K562 (cell line): ENCODE results near the gene ZRANB1. TPM values are rescaled to one million over a fixed set of nuclear protein-coding genes. Genes with fewer than 3 reads are reported as not detected.

Source experiments
- ATAC-seq: fragments of 200-7000 bp; cut with Tn5 transposase; 3 replicates; pipeline ENCODE4 v1.9.1; 2020; ENCODE audit warnings: moderate library complexity
- BruUV-seq: library from RNA; stranded (reverse); fragments of 400-500 nt; replicated peaks from 2 replicates; lab custom pipeline; 2021; lab: Mats Ljungman, UMichigan
- CTCF ChIA-PET: fragments of 300-600 bp; formaldehyde crosslinking; extraction: SDS; loops from one replicate; lab custom pipeline; 2021; ENCODE audit warnings: low intra/inter-chr PET ratio; lab: Yijun Ruan, JAX
- POLR2A ChIA-PET: fragments of 300-600, 350-650 bp; sonication (Branson Sonifier 250); formaldehyde crosslinking; extraction: SDS; loops from one replicate; lab custom pipeline; 2021; ENCODE audit warnings: antibody characterized with exemption, inconsistent platforms; lab: Yijun Ruan, JAX
- DNase-seq, 4 experiments: peaks; one replicate each; pipeline versions ENCODE4 v3.0.0 to v3.0.0-alpha.2; 2011 to 2018; ENCODE audit warnings: low spot score in 3 of 4, mixed read lengths in 3 of 4; ENCODE audit errors: extremely low read depth in 1 of 4
- FAIRE-seq: peaks from 2 replicates; lab custom pipeline; 2011; peaks lifted over from hg19 to GRCh38; lab: Jason Lieb, UNC
- H2AFZ ChIP-seq: 2 replicates; pipeline ENCODE4 v1.6.0; 2011; ENCODE audit warnings: low read depth, low read length, control low read depth, inconsistent platforms
- H3K27ac ChIP-seq: fragments of 200-600 bp; 3 replicates; pipeline ENCODE4 v1.8.0; 2011; ENCODE audit warnings: low read depth, mild to moderate bottlenecking, control low read depth, inconsistent platforms, low read length, moderate library complexity, mixed read lengths; ENCODE audit errors: extremely low read depth
- H3K27me3 ChIP-seq, 2 experiments: fragments of 300-600 bp in 1 of 2; 2 replicates in 1 of 2; 3 replicates in 1 of 2; pipeline versions ENCODE4 v1.6.0 to v1.8.0; 2011; ENCODE audit warnings: inconsistent platforms in 2 of 2, low read length in 2 of 2, mild to moderate bottlenecking in 1 of 2, mixed read lengths in 1 of 2, moderate library complexity in 1 of 2; ENCODE audit not compliant: control insufficient read depth in 2 of 2, insufficient read depth in 2 of 2
- H3K36me3 ChIP-seq: fragments of 300-600 bp; 3 replicates; pipeline ENCODE4 v1.8.0; 2011; ENCODE audit warnings: mild to moderate bottlenecking, low read length, inconsistent platforms; ENCODE audit not compliant: control insufficient read depth, insufficient read depth
- H3K4me1 ChIP-seq, 2 experiments: fragments of 200-600 bp in 1 of 2; replicated peaks in 1 of 2; 2 replicates in 1 of 2; 3 replicates in 1 of 2; pipeline versions ENCODE4 v1.5.1 to v1.8.0; 2011; ENCODE audit warnings: inconsistent platforms in 2 of 2, low read length in 2 of 2, mild to moderate bottlenecking in 1 of 2, mixed read lengths in 1 of 2, moderate library complexity in 1 of 2; ENCODE audit not compliant: control insufficient read depth in 2 of 2, insufficient read depth in 2 of 2
- H3K4me2 ChIP-seq: 2 replicates; pipeline ENCODE4 v1.6.1; 2011; ENCODE audit warnings: low read length, control low read depth, inconsistent platforms, mixed read lengths; ENCODE audit not compliant: insufficient read depth
- H3K4me3 ChIP-seq: fragments of 200-600 bp; sonication (generic), shearing (Covaris generic); 2 replicates; pipeline ENCODE4 v1.5.1; 2016; ENCODE audit warnings: control low read depth, inconsistent platforms
- H3K79me2 ChIP-seq: fragments of 200-600 bp; 3 replicates; pipeline ENCODE4 v1.8.0; 2011; ENCODE audit warnings: low read length, inconsistent platforms; ENCODE audit not compliant: control insufficient read depth, insufficient read depth
- H3K9ac ChIP-seq, 2 experiments: 2 replicates each; pipeline versions ENCODE4 v1.6.0 to v1.6.1; 2011; ENCODE audit warnings: low read depth in 2 of 2, low read length in 2 of 2, control low read depth in 1 of 2, inconsistent platforms in 1 of 2, mild to moderate bottlenecking in 1 of 2, mixed read lengths in 1 of 2; ENCODE audit not compliant: insufficient read depth in 1 of 2
- H3K9me1 ChIP-seq: one replicate; pipeline ENCODE4 v1.6.0; 2011; ENCODE audit warnings: inconsistent platforms, mild to moderate bottlenecking, low read length, moderate library complexity; ENCODE audit not compliant: control insufficient read depth, insufficient read depth
- H3K9me3 ChIP-seq: replicated peaks from 2 replicates; pipeline ENCODE4 v1.5.1; 2011; ENCODE audit warnings: low read depth, low read length, inconsistent platforms; ENCODE audit not compliant: control insufficient read depth, insufficient read depth
- H4K20me1 ChIP-seq: replicated peaks from 2 replicates; pipeline ENCODE4 v1.6.1; 2011; ENCODE audit warnings: low read length, inconsistent platforms, mixed read lengths; ENCODE audit not compliant: control insufficient read depth, insufficient read depth
- CAMTA2 ChIP-seq: fragments of 250-450 bp; sonication (Bioruptor Pico); conservative IDR thresholded peaks from 2 replicates; pipeline ENCODE4 v1.5.1; 2022
- CBFA2T2 ChIP-seq: fragments of 450-650 bp; conservative IDR thresholded peaks from 2 replicates; pipeline ENCODE4 v1.6.1; 2017; ENCODE audit warnings: mild to moderate bottlenecking
- CEBPB ChIP-seq: fragments of 450-650 bp; IDR thresholded peaks from 2 replicates; pipeline ENCODE4 v1.6.1; 2016; ENCODE audit warnings: missing genetic modification characterization, missing compliant biosample characterization
- CXXC5 ChIP-seq: fragments of 250-450 bp; sonication (Bioruptor Pico); IDR thresholded peaks from 2 replicates; pipeline ENCODE4 v1.8.0; 2022; ENCODE audit warnings: inconsistent platforms, mild to moderate bottlenecking, moderate library complexity
- ETS1 ChIP-seq: conservative IDR thresholded peaks from 2 replicates; pipeline ENCODE4 v1.6.1; 2011; ENCODE audit warnings: low read depth, mild to moderate bottlenecking, low read length; ENCODE audit not compliant: control insufficient read depth
- MCM3 ChIP-seq: fragments of 450-650 bp; IDR thresholded peaks from 2 replicates; pipeline ENCODE4 v1.6.1; 2016
- RAD51 ChIP-seq: fragments of 450-650 bp; IDR thresholded peaks from 2 replicates; pipeline ENCODE4 v1.7.1; 2016; ENCODE audit warnings: low read depth, mild to moderate bottlenecking, borderline replicate concordance
- RBBP5 ChIP-seq: fragments of 200-600 bp; sonication (generic); IDR thresholded peaks from 2 replicates; pipeline ENCODE4 v1.6.1; 2012; ENCODE audit warnings: borderline replicate concordance, mild to moderate bottlenecking, low read length, control low read depth, inconsistent platforms; ENCODE audit not compliant: insufficient read depth, poor library complexity, severe bottlenecking
- SMARCA5 ChIP-seq: fragments of 450-650 bp; IDR thresholded peaks from 2 replicates; pipeline ENCODE4 v1.6.1; 2016
- SRSF9 ChIP-seq: fragments of 200-400 bp; formaldehyde crosslinking; IDR thresholded peaks from 2 replicates; pipeline ENCODE4 v1.6.1; 2017; ENCODE audit warnings: low read depth, low read length, borderline replicate concordance
- STAG1 ChIP-seq: sonication (generic); formaldehyde crosslinking; IDR thresholded peaks from 2 replicates; pipeline ENCODE4 v1.5.0; 2020; ENCODE audit warnings: missing genetic modification reagents, borderline replicate concordance
- XRCC4 ChIP-seq: IDR thresholded peaks from one replicate; pipeline ENCODE4 v1.6.1; 2011; ENCODE audit not compliant: insufficient read depth, insufficient read length; ENCODE audit errors: extremely low read depth
- ZFP30 ChIP-seq: fragments of 250-450 bp; sonication (Bioruptor Pico); IDR thresholded peaks from 2 replicates; pipeline ENCODE4 v1.8.0; 2022; ENCODE audit warnings: moderate library complexity, mild to moderate bottlenecking, inconsistent platforms, borderline replicate concordance
- ZNF184 ChIP-seq: sonication (generic); formaldehyde crosslinking; IDR thresholded peaks from 2 replicates; pipeline ENCODE4 v1.5.0; 2020; ENCODE audit warnings: missing genetic modification reagents
- ZNF23 ChIP-seq: fragments of 250-450 bp; sonication (Bioruptor Pico); IDR thresholded peaks from 2 replicates; pipeline ENCODE4 v1.4.0; 2020; ENCODE audit warnings: mild to moderate bottlenecking
- ZNF695 ChIP-seq: fragments of 450-650 bp; formaldehyde crosslinking; IDR thresholded peaks from 2 replicates; pipeline ENCODE4 v1.4.0; 2020; ENCODE audit warnings: mild to moderate bottlenecking, moderate library complexity
- ZNF780A ChIP-seq: fragments of 250-450 bp; sonication (Bioruptor Pico); IDR thresholded peaks from 2 replicates; pipeline ENCODE4 v1.5.0; 2021; ENCODE audit warnings: mild to moderate bottlenecking
- WGBS: fragments of 100-300 bp; shearing (Covaris generic); methylation state at CpG from one replicate; pipeline ENCODE4 v1.1.6; 2016; ENCODE audit warnings: low coverage, mixed read lengths; ENCODE audit not compliant: insufficient coverage; ENCODE audit errors: missing lambda C conversion rate; 5-methylcytosine and 5-hydroxymethylcytosine counted together
- in situ Hi-C: fragments of 300-500 bp; cut with MboI; formaldehyde crosslinking; loops from 4 replicates; pipeline ENCODE4 v1.15.0; 2018; ENCODE audit warnings: inconsistent platforms, mixed read lengths
- intact Hi-C: fragments of 100-400 bp; cut with micrococcal nuclease; formaldehyde crosslinking; loops from 2 replicates; pipeline ENCODE4 v1.14.2; 2022
- polyA plus RNA-seq, 8 experiments: library from polyadenylated mRNA; depleted of rRNA in 4 of 8; stranded (reverse) in 5 of 8; unstranded in 3 of 8; fragments of >200 nt; fragmentation: Nextera tagmentation in 2 of 8; fragmentation: Illumina TruSeq in 1 of 8; extraction: Ambion mirVana in 2 of 8; extraction: Trizol in 1 of 8; gene quantifications; 2 replicates each; pipeline versions ENCODE4 v1.2.1 to v1.2.3, GENCODE V29; 2011 to 2014; ENCODE audit warnings: inconsistent platforms in 1 of 8, missing spikeins in 1 of 8
- total RNA-seq, 7 experiments: library from RNA; depleted of rRNA in 6 of 7; stranded (reverse); fragments of >200 nt in 6 of 7; fragmentation: Illumina TruSeq in 2 of 7; extraction: Trizol in 2 of 7; gene quantifications; 2 replicates each; pipeline versions ENCODE4 v1.2.1 to v1.2.3, GENCODE V29; 2011 to 2021; ENCODE audit warnings: low replicate concordance in 1 of 7

The ZRANB1 gene
- total and polyA plus RNA-seq, 9 of the 15 experiments (the other 6 are each of a cell fraction or from before 2014, with no cell fraction given), result 0.07 to 1.1 (median 0.64) TPM

GRCh38 chr10:124963866-124964720 is 22.2 kb downstream of the ZRANB1 start (continued):
- TF ChIP-seq ETS1 (no peak), CBFA2T2 (no peak), XRCC4 (no peak), ZNF695 (CRISPR knock-in tag) (no peak), SMARCA5 (no peak), CXXC5 (CRISPR knock-in tag) (no peak)

DNA sequence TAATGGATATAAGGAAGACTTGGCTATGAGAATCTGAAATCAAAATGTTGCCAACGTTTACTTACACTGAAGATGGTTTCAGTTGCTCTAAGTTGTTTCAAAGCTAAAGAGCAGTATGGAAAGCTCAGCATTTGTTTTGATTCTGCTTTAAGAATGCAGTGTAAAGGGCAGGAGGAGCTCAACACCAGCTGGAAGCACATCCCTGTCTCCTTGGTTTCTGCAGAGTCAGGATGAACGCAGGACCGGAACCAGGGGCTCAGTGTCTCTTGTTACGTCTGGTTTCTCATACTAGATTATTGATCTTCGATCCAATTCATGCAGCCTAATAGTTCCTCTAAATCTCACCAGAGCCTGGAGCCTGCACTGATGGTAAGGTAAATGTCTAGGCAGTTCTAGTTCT is 24.1 kb downstream of the ZRANB1 start:
- TF ChIP-seq MCM3, result no peak
- TF ChIP-seq ZNF23, result no peak
- TF ChIP-seq SRSF9, result no peak
- TF ChIP-seq ZNF184 (CRISPR knock-in tag), result no peak
- TF ChIP-seq ZNF780A, result no peak
- no peak for TF ChIP-seq STAG1 (CRISPR knock-in tag)
- no peak for TF ChIP-seq CEBPB
- TF ChIP-seq RAD51, result no peak
- no peak for TF ChIP-seq CAMTA2
- no peak for TF ChIP-seq RBBP5
- no peak for TF ChIP-seq ZFP30 (CRISPR knock-in tag)
- BruUV-seq, result no TSS peak
- WGBS, result no CpG with 5 or more reads among the region's 5 CpGs
- H3K4me2 ChIP-seq, result no peak overlapping the region
- H3K27ac ChIP-seq, result no peak overlapping the region
- no peaks in the 10 kb centered on the region for H4K20me1 ChIP-seq
- ChIA-PET CTCF (no interaction called here), POLR2A (no interaction called here)
- no peak overlapping the region for H2AFZ ChIP-seq
- DNase-seq (no peak), FAIRE-seq (no peak), ATAC-seq (no peak)
- H3K9ac ChIP-seq, result no peak overlapping the region
- intact Hi-C loops, result no loop called here
- H3K9me1 ChIP-seq, result no peaks in the 10 kb centered on the region
- no peaks in the 10 kb centered on the region for H3K79me2 ChIP-seq
- no peak overlapping the region for H3K4me3 ChIP-seq
- no peaks in the 10 kb centered on the region for H3K36me3 ChIP-seq
- no peaks in the 10 kb centered on the region for H3K27me3 ChIP-seq
- no peaks in the 10 kb centered on the region for H3K9me3 ChIP-seq
- H3K4me1 ChIP-seq, result no peaks in the 10 kb centered on the region
- in situ Hi-C loops, result no loop called here
